Measurements from ENCODE around the gene BAIAP2L1. TPM values are rescaled to one million over a fixed set of nuclear protein-coding genes. Genes with fewer than 3 reads are reported as not detected.

The BAIAP2L1 gene
- total RNA-seq, 1 donor from 2014 or later = 35.1 TPM

- Mint-ChIP-seq H3K27me3 (ENCODE audit: insufficient read depth, low read depth) (peaks cover 10% of the 10 kb centered on the region), H3K27ac (no peak overlapping the region), H3K9me3 (no peaks in the 10 kb centered on the region), H3K36me3 (no peaks in the 10 kb centered on the region), H3K4me3 (peak overlapping the region; percentile 77), H3K4me1 (peaks cover 36% of the 10 kb centered on the region)
- Histone ChIP-seq H3K36me3 (no peaks in the 10 kb centered on the region), H3K79me2 (ENCODE audit: low read depth) (peaks cover 11% of the 10 kb centered on the region), H3K4me2 (peak overlapping the region; percentile 72), H3K27ac (no peak overlapping the region), H3K4me1 (peaks cover 17% of the 10 kb centered on the region), H3K27me3 (no peaks in the 10 kb centered on the region), H3K9me3 (ENCODE audit: low read depth) (no peaks in the 10 kb centered on the region), H3F3A (ENCODE audit: low read depth) (peaks cover 12% of the 10 kb centered on the region), H2AFZ (replicated peaks) (no peak overlapping the region), H4K20me1 (ENCODE audit: low read depth) (peaks cover 32% of the 10 kb centered on the region), H3K9ac (no peak overlapping the region), H3K4me3 (peak overlapping the region; percentile 37)
- DNase-seq (ENCODE audit: low spot score) = peak; percentile 82
- TF ChIP-seq, protein P1, sequence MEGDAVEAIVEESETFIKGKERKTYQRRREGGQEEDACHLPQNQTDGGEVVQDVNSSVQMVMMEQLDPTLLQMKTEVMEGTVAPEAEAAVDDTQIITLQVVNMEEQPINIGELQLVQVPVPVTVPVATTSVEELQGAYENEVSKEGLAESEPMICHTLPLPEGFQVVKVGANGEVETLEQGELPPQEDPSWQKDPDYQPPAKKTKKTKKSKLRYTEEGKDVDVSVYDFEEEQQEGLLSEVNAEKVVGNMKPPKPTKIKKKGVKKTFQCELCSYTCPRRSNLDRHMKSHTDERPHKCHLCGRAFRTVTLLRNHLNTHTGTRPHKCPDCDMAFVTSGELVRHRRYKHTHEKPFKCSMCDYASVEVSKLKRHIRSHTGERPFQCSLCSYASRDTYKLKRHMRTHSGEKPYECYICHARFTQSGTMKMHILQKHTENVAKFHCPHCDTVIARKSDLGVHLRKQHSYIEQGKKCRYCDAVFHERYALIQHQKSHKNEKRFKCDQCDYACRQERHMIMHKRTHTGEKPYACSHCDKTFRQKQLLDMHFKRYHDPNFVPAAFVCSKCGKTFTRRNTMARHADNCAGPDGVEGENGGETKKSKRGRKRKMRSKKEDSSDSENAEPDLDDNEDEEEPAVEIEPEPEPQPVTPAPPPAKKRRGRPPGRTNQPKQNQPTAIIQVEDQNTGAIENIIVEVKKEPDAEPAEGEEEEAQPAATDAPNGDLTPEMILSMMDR (IDR thresholded peaks at IDR 0.05) = no peak
- peak; percentile 11 for TF ChIP-seq EZH2phosphoT487 (IDR thresholded peaks at IDR 0.05)
Measured at GRCh38 chr7:98323597-98324322, 77.1 kb downstream of the BAIAP2L1 start.

GRCh38 chr7:98322331-98323270 lies 78.3 kb downstream of the BAIAP2L1 start:
- Histone ChIP-seq H3K4me2 (peak overlapping the region; percentile 72), H3F3A (ENCODE audit: low read depth) (peaks cover 12% of the 10 kb centered on the region), H3K9me3 (ENCODE audit: low read depth) (no peaks in the 10 kb centered on the region), H3K27ac (no peak overlapping the region), H3K79me2 (ENCODE audit: low read depth) (peaks cover 11% of the 10 kb centered on the region), H3K36me3 (no peaks in the 10 kb centered on the region), H4K20me1 (ENCODE audit: low read depth) (peaks cover 32% of the 10 kb centered on the region), H3K4me1 (peaks cover 17% of the 10 kb centered on the region), H2AFZ (replicated peaks) (no peak overlapping the region), H3K27me3 (no peaks in the 10 kb centered on the region), H3K9ac (no peak overlapping the region), H3K4me3 (no peak overlapping the region)
- peaks cover 6% of the 10 kb centered on the region for H3K36me3 Mint-ChIP-seq
- peak overlapping the region; percentile 36 for H3K27ac Mint-ChIP-seq
- no peak for DNase-seq (ENCODE audit: low spot score)
- peak overlapping the region; percentile 58 for H3K4me3 Mint-ChIP-seq
- H3K4me1 Mint-ChIP-seq = peaks cover 30% of the 10 kb centered on the region
- peaks cover 10% of the 10 kb centered on the region for H3K27me3 Mint-ChIP-seq (ENCODE audit: insufficient read depth, low read depth)
- TF ChIP-seq EZH2phosphoT487 (IDR thresholded peaks at IDR 0.05) = no peak
- peaks cover under 1% of the 10 kb centered on the region for H3K9me3 Mint-ChIP-seq

DNA sequence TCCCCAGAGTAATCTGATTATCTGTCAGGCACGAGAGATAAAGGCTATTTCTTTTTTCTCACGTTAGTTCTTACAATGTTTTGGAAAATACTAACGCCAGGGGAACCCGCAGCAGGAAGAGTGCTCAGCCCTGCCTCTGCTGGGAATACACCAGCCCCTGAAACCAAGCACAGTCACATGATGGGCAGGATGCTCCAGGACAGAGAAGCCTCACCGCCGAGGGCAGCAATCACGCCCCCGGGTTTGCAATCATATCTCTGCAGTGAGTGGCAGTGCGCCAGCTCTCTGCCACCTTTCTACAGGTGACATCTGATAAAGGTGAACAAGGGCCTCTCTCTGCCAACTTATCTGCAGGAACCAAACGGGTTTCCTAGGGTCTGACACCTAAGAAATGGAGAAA lies 79.6 kb downstream of the BAIAP2L1 start:
- Histone ChIP-seq H3K4me3 (no peak overlapping the region), H3K4me1 (peaks cover 17% of the 10 kb centered on the region), H3K4me2 (no peak overlapping the region), H3K79me2 (ENCODE audit: low read depth) (peaks cover 11% of the 10 kb centered on the region), H3K9me3 (ENCODE audit: low read depth) (no peaks in the 10 kb centered on the region), H3K9ac (no peak overlapping the region), H4K20me1 (ENCODE audit: low read depth) (peaks cover 32% of the 10 kb centered on the region), H3F3A (ENCODE audit: low read depth) (peaks cover 12% of the 10 kb centered on the region), H2AFZ (replicated peaks) (no peak overlapping the region), H3K27me3 (no peaks in the 10 kb centered on the region), H3K36me3 (no peaks in the 10 kb centered on the region), H3K27ac (no peak overlapping the region)
- Mint-ChIP-seq H3K4me3 (no peak overlapping the region), H3K27ac (no peak overlapping the region), H3K27me3 (ENCODE audit: insufficient read depth, low read depth) (peaks cover 9% of the 10 kb centered on the region), H3K9me3 (peaks cover 6% of the 10 kb centered on the region), H3K36me3 (peaks cover 15% of the 10 kb centered on the region), H3K4me1 (peaks cover 24% of the 10 kb centered on the region)
- TF ChIP-seq EZH2phosphoT487 (IDR thresholded peaks at IDR 0.05) = no peak
- TF ChIP-seq, protein P1 (IDR thresholded peaks at IDR 0.05) = no peak
- TF ChIP-seq EZH2 (IDR thresholded peaks at IDR 0.05) = no peak
- no peak for DNase-seq (ENCODE audit: low spot score)
